Measurements from ENCODE around the gene FKBP5. TPM values are rescaled to one million over a fixed set of nuclear protein-coding genes. Genes with fewer than 3 reads are reported as not detected.

FKBP5 gene
- total and polyA plus RNA-seq, 2 of the 4 experiments (the other 2 are of a cell fraction): 6.8 to 7.0 TPM

DNA sequence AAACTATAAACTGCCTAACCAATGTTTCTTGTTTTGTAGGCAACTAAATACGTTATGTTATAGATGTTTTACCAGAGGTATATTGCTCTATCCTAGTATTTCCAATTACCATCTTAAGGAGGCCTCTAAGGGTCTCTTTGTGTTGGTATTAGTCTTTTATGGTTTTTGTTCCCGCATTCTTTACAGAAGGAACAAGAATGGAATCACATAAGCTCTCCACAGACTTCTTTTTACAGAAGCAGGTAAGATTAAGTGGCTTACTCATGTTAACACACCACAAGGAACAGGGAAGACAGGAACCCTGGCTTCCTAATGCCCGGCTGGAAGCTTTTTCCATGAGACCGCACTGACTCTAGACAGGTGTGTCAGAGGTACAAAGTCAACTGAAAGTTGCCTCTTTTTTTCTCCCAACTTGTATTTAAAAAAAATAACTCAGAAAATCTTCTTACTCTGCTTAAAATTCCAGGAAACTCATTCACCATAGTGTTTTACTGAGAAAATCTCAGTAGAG lies 55.1 kb downstream of the FKBP5 start:
- Histone ChIP-seq H3K4me2 (ENCODE audit: low read depth, low read length) (no peak overlapping the region), H4K8ac (ENCODE audit: low read depth in 2 of 2, low read length in 2 of 2) (no peak overlapping the region), H2BK15ac (ENCODE audit: low read depth, low read length) (no peak overlapping the region), H3K79me1 (ENCODE audit: low read depth in 1 of 2, low read length in 2 of 2) (no peaks in the 10 kb centered on the region), H3K4ac (ENCODE audit: low read depth, low read length) (no peak overlapping the region), H3K9me1 (ENCODE audit: insufficient read depth, low read length) (no peaks in the 10 kb centered on the region), H2BK5ac (ENCODE audit: low read depth, low read length, poor library complexity, severe bottlenecking) (no peak overlapping the region), H2BK20ac (ENCODE audit: low read depth, low read length) (no peak overlapping the region), H3K27ac (ENCODE audit: insufficient read depth, low read length) (no peak overlapping the region), H2AFZ (replicated peaks; ENCODE audit: low read length, poor library complexity) (no peak overlapping the region), H2BK120ac (ENCODE audit: low read depth, low read length) (no peak overlapping the region), H3K56ac (ENCODE audit: extremely low read depth, insufficient read depth, low read length) (no peak overlapping the region), H3K27me3 (ENCODE audit: control insufficient read depth, insufficient read depth, low read length) (no peaks in the 10 kb centered on the region), H3K23ac (ENCODE audit: low read depth, low read length) (no peak overlapping the region), H3K4me1 (ENCODE audit: control insufficient read depth, insufficient read depth, low read length) (peaks cover 7% of the 10 kb centered on the region), H3K9ac (ENCODE audit: low read depth, low read length) (no peak overlapping the region), H4K20me1 (ENCODE audit: insufficient read depth, low read length) (no peaks in the 10 kb centered on the region), H3K4me3 (ENCODE audit: insufficient read depth, low read depth, low read length) (no peak overlapping the region), H3K9me3 (ENCODE audit: control insufficient read depth, insufficient read depth, low read length) (no peaks in the 10 kb centered on the region), H4K5ac (ENCODE audit: low read depth, low read length) (no peak overlapping the region), H2AK9ac (replicated peaks; ENCODE audit: low read depth, low read length, poor library complexity) (no peak overlapping the region), H3K18ac (ENCODE audit: low read depth, low read length) (no peak overlapping the region), H3K14ac (replicated peaks; ENCODE audit: low read depth, low read length) (no peak overlapping the region), H2AK5ac (ENCODE audit: low read depth, low read length) (no peak overlapping the region), H4K91ac (ENCODE audit: insufficient read depth, low read depth, low read length) (no peak overlapping the region), H3K36me3 (ENCODE audit: control insufficient read depth, insufficient read depth, low read length) (no peaks in the 10 kb centered on the region)
- CTCF ChIA-PET: no interaction called here
- TF ChIP-seq MAZ (IDR thresholded peaks at IDR 0.05; ENCODE audit: borderline replicate concordance, low read depth, low read length) (no peak), ELK1 (IDR thresholded peaks at IDR 0.05; ENCODE audit: borderline replicate concordance, low read depth, low read length) (no peak), SMC3 (IDR thresholded peaks at IDR 0.05; ENCODE audit: low read depth, low read length) (no peak), USF2 (IDR thresholded peaks at IDR 0.05; ENCODE audit: low read depth, low read length) (no peak), CHD1 (IDR thresholded peaks at IDR 0.05; ENCODE audit: low read depth, low read length) (no peak), RAD21 (IDR thresholded peaks at IDR 0.05; ENCODE audit: low read length) (no peak), NFE2L2 (IDR thresholded peaks at IDR 0.05; ENCODE audit: low read depth, low read length) (no peak), BHLHE40 (IDR thresholded peaks at IDR 0.05; ENCODE audit: low read depth, low read length) (no peak), CEBPB (IDR thresholded peaks at IDR 0.05; ENCODE audit: low read depth, low read length) (no peak), FOS (IDR thresholded peaks at IDR 0.05; ENCODE audit: low read depth, low read length) (no peak), RCOR1 (IDR thresholded peaks at IDR 0.05; ENCODE audit: insufficient replicate concordance, low read length) (no peak), POLR2A (IDR thresholded peaks at IDR 0.05; ENCODE audit: low read depth, low read length) (no peak), MXI1 (IDR thresholded peaks at IDR 0.05; ENCODE audit: borderline replicate concordance, low read depth, low read length) (no peak), MAFK (IDR thresholded peaks at IDR 0.05; ENCODE audit: low read depth, low read length) (no peak), RFX5 (IDR thresholded peaks at IDR 0.05; ENCODE audit: low read depth, low read length) (no peak)
- TF ChIP-seq, protein P1, sequence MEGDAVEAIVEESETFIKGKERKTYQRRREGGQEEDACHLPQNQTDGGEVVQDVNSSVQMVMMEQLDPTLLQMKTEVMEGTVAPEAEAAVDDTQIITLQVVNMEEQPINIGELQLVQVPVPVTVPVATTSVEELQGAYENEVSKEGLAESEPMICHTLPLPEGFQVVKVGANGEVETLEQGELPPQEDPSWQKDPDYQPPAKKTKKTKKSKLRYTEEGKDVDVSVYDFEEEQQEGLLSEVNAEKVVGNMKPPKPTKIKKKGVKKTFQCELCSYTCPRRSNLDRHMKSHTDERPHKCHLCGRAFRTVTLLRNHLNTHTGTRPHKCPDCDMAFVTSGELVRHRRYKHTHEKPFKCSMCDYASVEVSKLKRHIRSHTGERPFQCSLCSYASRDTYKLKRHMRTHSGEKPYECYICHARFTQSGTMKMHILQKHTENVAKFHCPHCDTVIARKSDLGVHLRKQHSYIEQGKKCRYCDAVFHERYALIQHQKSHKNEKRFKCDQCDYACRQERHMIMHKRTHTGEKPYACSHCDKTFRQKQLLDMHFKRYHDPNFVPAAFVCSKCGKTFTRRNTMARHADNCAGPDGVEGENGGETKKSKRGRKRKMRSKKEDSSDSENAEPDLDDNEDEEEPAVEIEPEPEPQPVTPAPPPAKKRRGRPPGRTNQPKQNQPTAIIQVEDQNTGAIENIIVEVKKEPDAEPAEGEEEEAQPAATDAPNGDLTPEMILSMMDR (conservative IDR thresholded peaks at IDR 0.05; ENCODE audit: low read depth, low read length): no peak
- dilution Hi-C loops (cut with HindIII; ENCODE audit: low sequenced_read_pairs, unreplicated experiment) (no loop called here), in situ Hi-C loops (cut with MboI; ENCODE audit: low sequenced_read_pairs) (no loop called here), intact Hi-C loops (cut with micrococcal nuclease) (no loop called here)
- POLR2A ChIA-PET (ENCODE audit: unreplicated experiment): no interaction called here
- DNase-seq (no peak), ATAC-seq (ENCODE audit: low read depth) (no peak)
- 100% methylated on average over 1 of the region's 4 CpGs; no CpG with 5 or more reads in 1 of the 2 experiments for WGBS, 2 experiments (ENCODE audit: extremely low coverage in 2 of 2, insufficient read length in 1 of 2)
- BruUV-seq (replicated peaks): no TSS peak
